Measurements from ENCODE around the gene CMSS1. TPM values are rescaled to one million over a fixed set of nuclear protein-coding genes. Genes with fewer than 3 reads are reported as not detected.
"Not testable (repeated sequence)": the region's sequence is repeated elsewhere in the genome, so short reads cannot be mapped to it uniquely, and the experiment has no call there.

CMSS1 gene
- total and polyA plus RNA-seq, 3 donors from 2014 or later = 24.6 to 47.9 (median 24.9) TPM

GRCh38 chr3:99834211-99834957, 16.7 kb downstream of the CMSS1 start:
- DNase-seq = no peak
- no peaks in the 10 kb centered on the region for H3K27me3 ChIP-seq
- no peaks in the 10 kb centered on the region for H3K4me1 ChIP-seq
- H3K4me3 ChIP-seq = no peak overlapping the region
- H3K27ac ChIP-seq = no peak overlapping the region
- no peaks in the 10 kb centered on the region for H3K36me3 ChIP-seq (ENCODE audit: low read depth, missing control alignments)
- H3K9me3 ChIP-seq = no peaks in the 10 kb centered on the region
- 92 to 96% methylated on average over 2 of the region's 2 CpGs for WGBS, 2 donors
- TF ChIP-seq POLR2A (IDR thresholded peaks at IDR 0.05) (no peak), CTCF (IDR thresholded peaks at IDR 0.05) (no peak)
- intact Hi-C loops (cut with DNase I; ENCODE audit: low total_unique reads) = loop anchor here (5.0 kb wide), 1 partner anchor 418 kb away; no protein-coding TSS in a partner anchor

DNA sequence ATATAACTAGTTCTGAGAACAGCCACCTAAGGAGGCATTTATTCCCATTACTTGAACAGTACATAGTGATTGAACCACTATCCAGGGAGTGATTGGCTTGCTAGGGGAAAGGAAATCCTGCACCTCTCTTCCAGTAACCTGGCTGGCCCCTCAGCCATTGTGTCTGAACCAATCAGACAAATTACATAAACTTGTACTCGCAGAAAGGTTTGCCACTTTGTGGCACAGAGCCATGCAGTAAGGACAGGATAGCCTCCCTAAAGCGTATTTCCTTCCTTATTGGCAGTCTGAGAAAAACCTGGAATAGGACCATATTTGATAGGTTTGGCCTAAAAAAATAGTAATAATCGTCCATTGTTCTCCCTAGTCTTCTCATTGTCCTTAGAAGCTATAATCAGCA, 19.0 kb downstream of the CMSS1 start:
- Histone ChIP-seq H3K4me1 (no peaks in the 10 kb centered on the region), H3K27me3 (no peaks in the 10 kb centered on the region), H3K9me3 (no peaks in the 10 kb centered on the region), H3K27ac (no peak overlapping the region), H3K4me3 (no peak overlapping the region), H3K36me3 (ENCODE audit: low read depth, missing control alignments) (no peaks in the 10 kb centered on the region)
- WGBS, 2 donors = 57 to 59% methylated on average over 3 of the region's 3 CpGs
- TF ChIP-seq CTCF (IDR thresholded peaks at IDR 0.05) (no peak), POLR2A (IDR thresholded peaks at IDR 0.05) (no peak)
- intact Hi-C loops (cut with DNase I; ENCODE audit: low total_unique reads) = no loop called here
- DNase-seq = no peak

GRCh38 chr3:99837715-99838114, 20.1 kb downstream of the CMSS1 start:
- 91 to 95% methylated on average over 1 of the region's 1 CpG for WGBS, 2 donors
- Histone ChIP-seq H3K4me1 (no peaks in the 10 kb centered on the region), H3K27me3 (no peaks in the 10 kb centered on the region), H3K27ac (no peak overlapping the region), H3K36me3 (ENCODE audit: low read depth, missing control alignments) (no peaks in the 10 kb centered on the region), H3K4me3 (no peak overlapping the region), H3K9me3 (no peaks in the 10 kb centered on the region)
- intact Hi-C loops (cut with DNase I; ENCODE audit: low total_unique reads) = no loop called here
- no peak for TF ChIP-seq CTCF (IDR thresholded peaks at IDR 0.05)
- no peak for TF ChIP-seq POLR2A (IDR thresholded peaks at IDR 0.05)
- no peak for DNase-seq

DNA sequence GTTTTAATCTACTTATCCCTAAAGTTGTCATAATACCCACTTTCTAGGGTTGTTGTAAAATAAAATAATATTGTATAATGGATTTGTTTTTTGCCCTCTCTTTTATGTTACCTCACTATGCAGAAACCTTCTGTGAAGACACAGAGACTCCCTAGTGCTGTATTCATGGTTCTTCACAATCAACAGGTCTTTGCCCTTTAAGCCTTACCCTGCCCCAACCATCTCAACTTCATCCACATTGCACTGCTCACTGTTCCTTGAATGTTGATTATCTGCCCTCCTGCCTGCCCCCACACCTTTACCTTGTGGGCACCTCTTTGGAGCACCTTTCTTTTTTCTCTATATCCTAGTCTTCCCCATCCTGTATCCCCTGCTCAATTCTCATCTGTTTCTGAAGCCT, 21.1 kb downstream of the CMSS1 start:
- Histone ChIP-seq H3K4me1 (peaks cover 3% of the 10 kb centered on the region), H3K4me3 (no peak overlapping the region), H3K36me3 (ENCODE audit: low read depth, missing control alignments) (no peaks in the 10 kb centered on the region), H3K9me3 (no peaks in the 10 kb centered on the region), H3K27ac (no peak overlapping the region), H3K27me3 (no peaks in the 10 kb centered on the region)
- DNase-seq = no peak
- TF ChIP-seq CTCF (IDR thresholded peaks at IDR 0.05) (no peak), POLR2A (IDR thresholded peaks at IDR 0.05) (no peak)
- intact Hi-C loops (cut with DNase I; ENCODE audit: low total_unique reads) = no loop called here

DNA sequence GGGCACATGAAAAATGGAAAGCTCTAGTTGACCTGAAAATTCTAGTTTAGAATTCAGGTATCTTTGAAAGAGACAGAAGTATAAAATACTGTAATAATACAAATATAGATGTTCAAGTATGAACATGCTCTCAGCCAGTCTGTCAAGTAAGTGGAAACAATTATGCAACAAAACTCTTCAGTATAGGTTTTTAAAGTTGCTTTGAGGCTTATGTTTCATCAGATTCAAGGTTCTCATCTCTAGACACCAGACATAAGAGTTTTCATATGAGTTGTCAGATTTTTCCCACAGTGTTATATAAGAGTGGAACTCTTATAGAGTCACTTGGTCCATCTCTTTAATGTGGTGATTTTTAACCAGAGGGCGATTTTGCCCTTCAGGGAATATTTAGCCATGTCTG, 22.0 kb downstream of the CMSS1 start:
- 94 to 95% methylated on average over 1 of the region's 1 CpG for WGBS, 2 donors
- Histone ChIP-seq H3K27ac (no peak overlapping the region), H3K27me3 (no peaks in the 10 kb centered on the region), H3K4me3 (no peak overlapping the region), H3K9me3 (no peaks in the 10 kb centered on the region), H3K4me1 (peaks cover 3% of the 10 kb centered on the region), H3K36me3 (ENCODE audit: low read depth, missing control alignments) (no peaks in the 10 kb centered on the region)
- TF ChIP-seq POLR2A (IDR thresholded peaks at IDR 0.05) = no peak
- no peak for TF ChIP-seq CTCF (IDR thresholded peaks at IDR 0.05)
- intact Hi-C loops (cut with DNase I; ENCODE audit: low total_unique reads) = no loop called here
- no peak for DNase-seq

GRCh38 chr3:99841949-99842348, 24.3 kb downstream of the CMSS1 start:
- H3K4me3 ChIP-seq; H3K4me1 ChIP-seq; H3K36me3 ChIP-seq (ENCODE audit: low read depth, missing control alignments); H3K27ac ChIP-seq; intact Hi-C loops (cut with DNase I; ENCODE audit: low total_unique reads); H3K9me3 ChIP-seq; H3K27me3 ChIP-seq; DNase-seq: not testable (repeated sequence)
- WGBS, 2 donors = 92 to 95% methylated on average over 4 of the region's 4 CpGs
